ENCODE measurements around the gene TRIM33. TPM values are rescaled to one million over a fixed set of nuclear protein-coding genes. Genes with fewer than 3 reads are reported as not detected.

Gene TRIM33
- polyA plus RNA-seq, 2 of the 4 experiments (the other 2 are of a cell fraction) = 8.7 to 14.9 TPM

- no peak for TF ChIP-seq HES2 (IDR thresholded peaks at IDR 0.05)
Observed at GRCh38 chr1:114551400-114551799, 40.4 kb upstream of the TRIM33 start (continued).

- WGBS (ENCODE audit: missing lambda C conversion rate) = 81% methylated on average over 2 of the region's 2 CpGs
- DNase-seq (ENCODE audit: low read depth in 1 of 2, low spot score in 1 of 2) = no peak
- ChIA-PET POLR2A (no interaction called here), CTCF (interaction anchor here (0.8 kb wide), 1 partner anchor 11 kb away, joined by 3 read pairs; no protein-coding TSS in a partner anchor)
- TF ChIP-seq JUN (IDR thresholded peaks at IDR 0.05) (no peak), RCOR1 (IDR thresholded peaks at IDR 0.05; ENCODE audit: low read depth, low read length) (no peak), SREBF2 (IDR thresholded peaks at IDR 0.05) (no peak), MAFK (IDR thresholded peaks at IDR 0.05; ENCODE audit: partially characterized antibody) (no peak), CEBPB (IDR thresholded peaks at IDR 0.05) (no peak), CBX2 (IDR thresholded peaks at IDR 0.05; ENCODE audit: borderline replicate concordance, low read depth) (no peak), HES2 (IDR thresholded peaks at IDR 0.05) (no peak), REST (IDR thresholded peaks at IDR 0.05) (no peak), USF2 (IDR thresholded peaks at IDR 0.05) (no peak), ELK1 (IDR thresholded peaks at IDR 0.05; ENCODE audit: low read depth, low read length) (no peak), PBX3 (IDR thresholded peaks at IDR 0.05) (no peak), HMGXB4 (CRISPR knock-in tag; IDR thresholded peaks at IDR 0.05; ENCODE audit: borderline replicate concordance) (no peak), HOXB5 (CRISPR knock-in tag; IDR thresholded peaks at IDR 0.05) (no peak)
- ATAC-seq = no peak
- Histone ChIP-seq H3K9me3 (no peaks in the 10 kb centered on the region), H3K4me3 (no peak overlapping the region), H3K4me2 (no peak overlapping the region), H3K27ac (no peak overlapping the region), H3K4me1 (no peaks in the 10 kb centered on the region)
- FAIRE-seq = no peak
Observed at GRCh38 chr1:114550336-114550735, 39.3 kb upstream of the TRIM33 start.

- Histone ChIP-seq H3K4me1 (no peaks in the 10 kb centered on the region), H3K4me2 (no peak overlapping the region), H3K27ac (no peak overlapping the region), H3K9me3 (no peaks in the 10 kb centered on the region), H3K4me3 (no peak overlapping the region)
- no peak for FAIRE-seq
- 29% methylated on average over 4 of the region's 4 CpGs for WGBS (ENCODE audit: missing lambda C conversion rate)
- CTCF ChIA-PET = interaction anchor here (1.4 kb wide), 1 partner anchor 14 kb away, joined by 3 read pairs; no protein-coding TSS in a partner anchor
- TF ChIP-seq RNF2 (IDR thresholded peaks at IDR 0.05; ENCODE audit: borderline replicate concordance, low read depth) (no peak), BHLHE40 (IDR thresholded peaks at IDR 0.05; ENCODE audit: low read depth, low read length) (no peak), HOXB5 (CRISPR knock-in tag; IDR thresholded peaks at IDR 0.05) (no peak), HDAC2 (IDR thresholded peaks at IDR 0.05) (no peak), SMC3 (IDR thresholded peaks at IDR 0.05) (no peak), HOXB13 (CRISPR knock-in tag; IDR thresholded peaks at IDR 0.05; ENCODE audit: low read depth) (no peak), MAX (IDR thresholded peaks at IDR 0.05) (no peak), EP300 (IDR thresholded peaks at IDR 0.05) (no peak), ESRRA (IDR thresholded peaks at IDR 0.05; ENCODE audit: borderline replicate concordance, low read length) (no peak), MAZ (IDR thresholded peaks at IDR 0.05; ENCODE audit: borderline replicate concordance, low read depth, low read length) (no peak), JUNB (IDR thresholded peaks at IDR 0.05) (no peak), RFX5 (IDR thresholded peaks at IDR 0.05) (no peak), NFE2L2 (conservative IDR thresholded peaks at IDR 0.05; ENCODE audit: low read length) (no peak), POLR2A (IDR thresholded peaks at IDR 0.05; ENCODE audit: low read length) (no peak), CHD4 (IDR thresholded peaks at IDR 0.05; ENCODE audit: borderline replicate concordance) (no peak)
- POLR2A ChIA-PET = no interaction called here
- DNase-seq (ENCODE audit: low read depth in 1 of 2, low spot score in 1 of 2) = no peak
- no peak for ATAC-seq
Observed at GRCh38 chr1:114549137-114549536, 38.1 kb upstream of the TRIM33 start.
